Measurements from ENCODE around the gene ITGA5.

The ITGA5 gene

GRCh38 chr12:54377797-54378515 is 41.1 kb downstream of the ITGA5 start:
- Histone ChIP-seq H3K36me3 (peaks cover 0 to 79% (median 44%) of the 10 kb centered on the region in 11 experiments; a peak in 15 of 22 replicates), H4K20me1 (peaks cover 0 to 71% (median 12%) of the 10 kb centered on the region in 11 experiments; a peak in 13 of 22 replicates), H3K9me3 (replicated peaks in 1 of 11) (no peaks in the 10 kb centered on the region), H3K4me1 (peaks cover 55 to 98% (median 81%) of the 10 kb centered on the region in 10 experiments), H3K4me2 (peak overlapping the region; percentile 80 to 99 (median 97)), H3K9ac (peak overlapping the region in 7 of 11 experiments; percentile 67 to 82 (median 76); a peak in 12 of 22 replicates), H3K27ac (0 out of 22 replicates have a peak overlapping the region, but pooled peaks of 1 of the 11 experiments have one; percentile 57), H3K27me3 (peaks cover 0 to 15% (median 0%) of the 10 kb centered on the region in 11 experiments; a peak in 5 of 22 replicates), H3K4me3 (peak overlapping the region in 6 of 10 experiments; percentile 48 to 72 (median 60); a peak in 12 of 20 replicates)
- no peak for TF ChIP-seq Cebpa-rat (IDR thresholded peaks at IDR 0.05)

DNA sequence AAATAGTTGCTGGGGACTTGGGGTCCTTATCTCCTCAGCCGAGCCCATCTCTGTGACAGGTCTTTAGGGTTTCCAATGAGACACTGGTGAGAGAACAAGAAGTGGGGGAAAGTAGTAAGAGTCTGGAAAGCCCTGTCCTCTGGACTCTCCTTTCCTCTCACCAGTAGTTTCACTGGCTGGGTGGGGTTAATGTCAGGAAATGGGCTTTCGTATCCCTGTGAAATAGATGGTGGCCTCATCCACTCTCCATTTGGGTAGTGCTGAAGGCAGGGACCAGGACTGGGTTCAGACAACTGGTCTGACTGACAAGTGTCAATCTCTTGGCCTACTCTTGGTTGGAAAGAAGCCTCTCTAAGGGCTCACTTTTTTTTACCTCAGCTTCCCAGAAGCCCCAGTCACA is 42.1 kb downstream of the ITGA5 start:
- H3K9ac ChIP-seq = peak overlapping the region in 2 of 11 experiments; percentile 68 to 73; a peak in 5 of 22 replicates
- no peak overlapping the region for H3K4me3 ChIP-seq
- TF ChIP-seq Cebpa-rat (IDR thresholded peaks at IDR 0.05) = no peak
- peak overlapping the region in 2 of 11 experiments; percentile 53 to 70; a peak in 1 of 22 replicates for H3K27ac ChIP-seq
- H3K27me3 ChIP-seq = peaks cover 0 to 15% (median 0%) of the 10 kb centered on the region in 11 experiments; a peak in 5 of 22 replicates
- peaks cover 63 to 98% (median 83%) of the 10 kb centered on the region in 10 experiments for H3K4me1 ChIP-seq
- H3K9me3 ChIP-seq (replicated peaks in 1 of 11) = no peaks in the 10 kb centered on the region
- H3K36me3 ChIP-seq = peaks cover 0 to 83% (median 45%) of the 10 kb centered on the region in 11 experiments; a peak in 16 of 22 replicates
- peaks cover 0 to 74% (median 12%) of the 10 kb centered on the region in 11 experiments; a peak in 13 of 22 replicates for H4K20me1 ChIP-seq
- H3K4me2 ChIP-seq = peak overlapping the region in 10 of 11 experiments; percentile 84 to 99 (median 96); a peak in 17 of 22 replicates

GRCh38 chr12:54376596-54376995 is 42.5 kb downstream of the ITGA5 start:
- peaks cover 0 to 78% (median 12%) of the 10 kb centered on the region in 11 experiments; a peak in 13 of 22 replicates for H4K20me1 ChIP-seq
- TF ChIP-seq Cebpa-rat (IDR thresholded peaks at IDR 0.05) = no peak
- no peaks in the 10 kb centered on the region for H3K9me3 ChIP-seq (replicated peaks in 1 of 11)
- H3K4me2 ChIP-seq = peak overlapping the region; percentile 84 to 99 (median 95)
- H3K4me3 ChIP-seq = no peak overlapping the region
- peaks cover 67 to 98% (median 85%) of the 10 kb centered on the region in 10 experiments for H3K4me1 ChIP-seq
- peaks cover 0 to 15% (median 0%) of the 10 kb centered on the region in 11 experiments; a peak in 5 of 22 replicates for H3K27me3 ChIP-seq
- H3K36me3 ChIP-seq = peaks cover 0 to 83% (median 48%) of the 10 kb centered on the region in 11 experiments; a peak in 17 of 22 replicates
- peak overlapping the region in 7 of 11 experiments; percentile 53 to 72 (median 68); a peak in 6 of 22 replicates for H3K27ac ChIP-seq
- H3K9ac ChIP-seq = peak overlapping the region in 3 of 11 experiments; percentile 61 to 73 (median 68); a peak in 6 of 22 replicates

DNA sequence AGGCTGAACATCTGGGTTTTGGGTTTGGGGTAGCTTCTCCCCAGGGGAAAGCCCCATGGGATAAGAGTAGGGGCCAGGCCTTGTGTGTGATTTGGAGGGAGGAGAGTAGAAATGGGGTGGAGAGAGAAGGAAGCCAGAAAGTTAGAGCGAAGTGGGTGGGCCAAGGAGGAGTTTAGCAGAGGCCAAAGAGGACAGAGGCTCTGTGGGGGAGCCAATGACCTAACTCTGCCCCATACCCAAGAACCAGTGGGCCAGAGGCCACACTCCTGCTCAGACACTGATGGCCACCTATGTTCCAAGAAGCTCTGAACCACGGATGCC is 43.8 kb downstream of the ITGA5 start:
- peaks cover 0 to 15% (median 0%) of the 10 kb centered on the region in 11 experiments; a peak in 5 of 22 replicates for H3K27me3 ChIP-seq
- peak overlapping the region; percentile 25 to 73 (median 57) for H3K9ac ChIP-seq
- peak overlapping the region; percentile 53 to 72 (median 66); a peak in 21 of 22 replicates for H3K27ac ChIP-seq
- peak overlapping the region in 3 of 10 experiments; percentile 9 to 31 (median 9); a peak in 4 of 20 replicates for H3K4me3 ChIP-seq
- H3K4me1 ChIP-seq = peaks cover 78 to 98% (median 95%) of the 10 kb centered on the region in 10 experiments
- peaks cover 3 to 83% (median 54%) of the 10 kb centered on the region in 11 experiments; a peak in 19 of 22 replicates for H3K36me3 ChIP-seq
- TF ChIP-seq Cebpa-rat (IDR thresholded peaks at IDR 0.05) = no peak
- H3K4me2 ChIP-seq = peak overlapping the region; percentile 84 to 99 (median 95)
- H4K20me1 ChIP-seq = peaks cover 0 to 73% (median 12%) of the 10 kb centered on the region in 11 experiments; a peak in 13 of 22 replicates
- no peaks in the 10 kb centered on the region for H3K9me3 ChIP-seq (replicated peaks in 1 of 11)

DNA sequence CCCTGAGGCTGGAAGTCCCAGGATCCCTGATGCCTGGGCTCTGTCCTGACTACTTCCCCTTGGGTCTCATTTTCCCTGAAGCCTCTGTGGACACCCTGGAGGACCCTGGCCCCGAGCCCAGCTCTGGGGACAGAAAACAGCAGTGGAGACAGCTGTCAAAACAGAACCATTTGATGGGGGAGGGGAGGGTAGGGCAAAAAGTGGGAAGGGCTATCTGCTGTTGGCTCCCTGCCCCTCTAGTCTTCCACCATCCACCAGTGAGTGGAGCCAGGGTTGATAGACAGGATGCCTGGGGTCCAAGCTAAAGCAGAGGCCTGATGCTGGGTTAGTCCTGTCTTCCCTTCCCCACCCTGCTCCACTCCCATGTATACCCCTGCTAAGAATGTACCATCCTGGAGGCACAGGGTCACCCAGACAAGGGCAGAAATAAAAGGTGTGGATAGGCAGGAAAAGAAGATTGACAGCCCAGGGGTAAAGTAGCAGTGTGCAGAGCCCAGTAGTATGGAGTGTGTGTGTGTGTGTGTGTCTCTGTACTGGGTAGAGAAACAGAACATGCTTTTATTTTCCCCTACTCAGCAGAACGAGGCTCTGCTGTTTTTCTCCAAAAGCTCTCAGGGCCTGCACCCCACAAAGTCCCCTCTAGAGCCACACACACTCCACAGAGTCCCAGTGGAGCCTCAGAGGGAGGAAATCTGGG is 44.4 kb downstream of the ITGA5 start:
- peak overlapping the region; percentile 53 to 72 (median 66); a peak in 21 of 22 replicates for H3K27ac ChIP-seq
- peak overlapping the region; percentile 84 to 99 (median 95) for H3K4me2 ChIP-seq
- H4K20me1 ChIP-seq = peaks cover 0 to 69% (median 12%) of the 10 kb centered on the region in 11 experiments; a peak in 13 of 22 replicates
- H3K36me3 ChIP-seq = peaks cover 5 to 80% (median 54%) of the 10 kb centered on the region in 11 experiments; a peak in 19 of 22 replicates
- H3K27me3 ChIP-seq = peaks cover 0 to 15% (median 0%) of the 10 kb centered on the region in 11 experiments; a peak in 5 of 22 replicates
- peaks cover 78 to 99% (median 95%) of the 10 kb centered on the region in 10 experiments for H3K4me1 ChIP-seq
- TF ChIP-seq Cebpa-rat (IDR thresholded peaks at IDR 0.05) = no peak
- H3K4me3 ChIP-seq = peak overlapping the region in 3 of 10 experiments; percentile 9 to 31 (median 9); a peak in 5 of 20 replicates
- no peaks in the 10 kb centered on the region for H3K9me3 ChIP-seq (replicated peaks in 1 of 11)
- H3K9ac ChIP-seq = peak overlapping the region; percentile 25 to 73 (median 57)

- Histone ChIP-seq H3K9me3 (replicated peaks in 1 of 11) (no peaks in the 10 kb centered on the region), H3K4me2 (peak overlapping the region; percentile 84 to 99 (median 95)), H3K4me3 (peak overlapping the region in 4 of 10 experiments; percentile 6 to 20 (median 18); a peak in 4 of 20 replicates), H3K4me1 (peaks cover 79 to 99% (median 96%) of the 10 kb centered on the region in 10 experiments), H3K36me3 (peaks cover 5 to 80% (median 54%) of the 10 kb centered on the region in 11 experiments; a peak in 19 of 22 replicates), H3K27ac (peak overlapping the region; percentile 6 to 72 (median 66); a peak in 18 of 22 replicates), H3K9ac (peak overlapping the region; percentile 25 to 73 (median 57); a peak in 15 of 22 replicates), H3K27me3 (peaks cover 0 to 10% (median 0%) of the 10 kb centered on the region in 11 experiments; a peak in 5 of 22 replicates), H4K20me1 (peaks cover 0 to 63% (median 6%) of the 10 kb centered on the region in 11 experiments; a peak in 12 of 22 replicates)
- TF ChIP-seq Cebpa-rat (IDR thresholded peaks at IDR 0.05) = no peak
Observed at GRCh38 chr12:54373649-54374561, 45.2 kb downstream of the ITGA5 start.

GRCh38 chr12:54372113-54372806 is 46.8 kb downstream of the ITGA5 start:
- peak overlapping the region in 7 of 10 experiments; percentile 1 to 45 (median 30); a peak in 9 of 20 replicates for H3K4me3 ChIP-seq
- peaks cover 87 to 100% (median 98%) of the 10 kb centered on the region in 10 experiments for H3K4me1 ChIP-seq
- TF ChIP-seq Cebpa-rat (IDR thresholded peaks at IDR 0.05) = no peak
- no peaks in the 10 kb centered on the region for H3K9me3 ChIP-seq (replicated peaks in 1 of 11)
- H3K27ac ChIP-seq = peak overlapping the region; percentile 21 to 70 (median 61); a peak in 20 of 22 replicates
- H3K36me3 ChIP-seq = peaks cover 5 to 68% (median 48%) of the 10 kb centered on the region in 11 experiments; a peak in 19 of 22 replicates
- peak overlapping the region; percentile 74 to 99 (median 95) for H3K4me2 ChIP-seq
- H4K20me1 ChIP-seq = peaks cover 0 to 49% (median 0%) of the 10 kb centered on the region in 11 experiments; a peak in 5 of 22 replicates
- peak overlapping the region; percentile 14 to 61 (median 49); a peak in 19 of 22 replicates for H3K9ac ChIP-seq
- no peaks in the 10 kb centered on the region for H3K27me3 ChIP-seq
